Parathyroid adenoma (tissue), 2 donors: ENCODE data around the gene ARHGAP10.

Experiments
- H2AFZ ChIP-seq: fragments of 300-600 bp; sonication (generic); one replicate; pipeline ENCODE4 v1.7.0; 2017; ENCODE audit warnings: antibody characterized with exemption, mild to moderate bottlenecking
- H3K27ac ChIP-seq: fragments of 300-600 bp; sonication (generic); one replicate; pipeline ENCODE4 v1.7.0; 2017
- H3K27me3 ChIP-seq: fragments of 300-600 bp; sonication (generic); one replicate; pipeline ENCODE4 v1.7.0; 2017; ENCODE audit warnings: low read length; ENCODE audit not compliant: control insufficient read depth, insufficient read depth
- H3K36me3 ChIP-seq: fragments of 300-600 bp; sonication (generic); one replicate; pipeline ENCODE4 v1.7.0; 2017; ENCODE audit warnings: low read length; ENCODE audit not compliant: control insufficient read depth, insufficient read depth
- H3K4me1 ChIP-seq: fragments of 300-600 bp; sonication (generic); one replicate; pipeline ENCODE4 v1.7.0; 2017; ENCODE audit warnings: control low read depth
- H3K4me2 ChIP-seq: fragments of 300-600 bp; sonication (generic); one replicate; pipeline ENCODE4 v1.7.0; 2017; ENCODE audit warnings: low read length
- H3K4me3 ChIP-seq: fragments of 300-600 bp; sonication (generic); one replicate; pipeline ENCODE4 v1.7.0; 2017; ENCODE audit warnings: low read depth, low read length
- H3K79me2 ChIP-seq: fragments of 300-600 bp; sonication (generic); one replicate; pipeline ENCODE4 v1.7.0; 2017; ENCODE audit warnings: control low read depth
- H3K9ac ChIP-seq: fragments of 300-600 bp; sonication (generic); one replicate; pipeline ENCODE4 v1.7.0; 2017; ENCODE audit warnings: mild to moderate bottlenecking
- H3K9me3 ChIP-seq: fragments of 300-600 bp; sonication (generic); one replicate; pipeline ENCODE4 v1.7.0; 2017; ENCODE audit warnings: low read length; ENCODE audit not compliant: control insufficient read depth
- TF ChIP-seq, protein P1 (sequence below): fragments of 300-600 bp; sonication (generic); IDR thresholded peaks from one replicate; pipeline ENCODE4 v1.7.0; 2017; ENCODE audit warnings: antibody characterized with exemption, mild to moderate bottlenecking
- donor health status: primary hyperparathyroidism.

The ARHGAP10 gene

DNA sequence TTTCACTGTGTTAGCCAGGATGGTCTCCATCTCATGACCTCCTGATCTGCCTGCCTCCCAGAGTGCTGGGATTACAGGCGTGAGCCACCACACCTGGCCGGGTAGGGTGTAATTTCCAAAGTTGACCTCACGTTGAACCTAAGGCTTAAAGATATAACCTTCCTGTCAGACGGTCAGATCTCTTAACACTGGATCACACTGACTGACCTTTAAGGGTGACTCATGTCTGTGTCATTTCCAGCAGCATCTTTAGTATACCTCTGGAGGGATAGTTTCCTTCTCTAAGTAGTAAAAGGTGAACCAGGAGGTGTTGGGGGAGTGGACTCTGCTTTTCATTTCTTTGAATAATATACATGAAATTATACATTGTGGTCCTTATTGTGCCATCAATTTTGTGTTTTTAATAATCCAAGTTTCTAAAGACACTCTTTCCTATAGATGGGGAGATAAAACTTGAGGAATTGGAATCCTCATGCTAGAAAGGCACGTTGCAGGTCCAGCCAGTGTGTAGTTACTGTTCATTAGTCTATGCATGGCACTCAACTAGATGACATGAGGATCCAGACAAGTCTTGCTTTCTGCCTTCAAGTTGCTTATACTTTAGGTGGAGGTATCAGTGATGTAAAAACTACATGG is 45.7 kb downstream of the ARHGAP10 start:
- Histone ChIP-seq H3K4me3 (no peak overlapping the region), H3K4me1 (no peaks in the 10 kb centered on the region), H3K36me3 (no peaks in the 10 kb centered on the region), H3K27ac (no peak overlapping the region), H3K4me2 (no peak overlapping the region), H3K27me3 (no peaks in the 10 kb centered on the region), H2AFZ (no peak overlapping the region), H3K79me2 (no peaks in the 10 kb centered on the region), H3K9me3 (no peaks in the 10 kb centered on the region), H3K9ac (no peak overlapping the region)
- TF ChIP-seq, protein P1, sequence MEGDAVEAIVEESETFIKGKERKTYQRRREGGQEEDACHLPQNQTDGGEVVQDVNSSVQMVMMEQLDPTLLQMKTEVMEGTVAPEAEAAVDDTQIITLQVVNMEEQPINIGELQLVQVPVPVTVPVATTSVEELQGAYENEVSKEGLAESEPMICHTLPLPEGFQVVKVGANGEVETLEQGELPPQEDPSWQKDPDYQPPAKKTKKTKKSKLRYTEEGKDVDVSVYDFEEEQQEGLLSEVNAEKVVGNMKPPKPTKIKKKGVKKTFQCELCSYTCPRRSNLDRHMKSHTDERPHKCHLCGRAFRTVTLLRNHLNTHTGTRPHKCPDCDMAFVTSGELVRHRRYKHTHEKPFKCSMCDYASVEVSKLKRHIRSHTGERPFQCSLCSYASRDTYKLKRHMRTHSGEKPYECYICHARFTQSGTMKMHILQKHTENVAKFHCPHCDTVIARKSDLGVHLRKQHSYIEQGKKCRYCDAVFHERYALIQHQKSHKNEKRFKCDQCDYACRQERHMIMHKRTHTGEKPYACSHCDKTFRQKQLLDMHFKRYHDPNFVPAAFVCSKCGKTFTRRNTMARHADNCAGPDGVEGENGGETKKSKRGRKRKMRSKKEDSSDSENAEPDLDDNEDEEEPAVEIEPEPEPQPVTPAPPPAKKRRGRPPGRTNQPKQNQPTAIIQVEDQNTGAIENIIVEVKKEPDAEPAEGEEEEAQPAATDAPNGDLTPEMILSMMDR = no peak

DNA sequence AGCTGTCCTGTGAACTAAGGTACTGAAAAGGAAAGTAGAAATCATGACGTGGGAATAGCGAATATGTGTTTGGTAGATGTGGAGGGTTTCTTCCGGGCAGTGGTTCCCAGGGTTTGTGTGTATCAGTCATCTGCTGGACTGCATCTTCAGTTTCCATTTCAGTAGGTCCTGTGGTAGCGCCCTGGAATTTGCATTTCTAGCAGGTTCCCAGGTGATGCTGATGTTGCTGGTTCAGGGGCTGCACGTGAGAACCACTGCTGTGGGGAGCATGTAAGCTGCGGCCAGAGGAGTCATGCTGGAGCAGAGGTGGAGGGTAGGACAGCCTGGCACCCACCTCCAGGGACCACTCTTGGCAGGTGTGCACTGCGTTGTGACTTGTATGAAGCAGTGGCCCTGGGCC is 47.1 kb downstream of the ARHGAP10 start:
- Histone ChIP-seq H3K4me2 (no peak overlapping the region), H3K36me3 (no peaks in the 10 kb centered on the region), H2AFZ (no peak overlapping the region), H3K9ac (no peak overlapping the region), H3K79me2 (no peaks in the 10 kb centered on the region), H3K27me3 (no peaks in the 10 kb centered on the region), H3K27ac (no peak overlapping the region), H3K4me3 (no peak overlapping the region), H3K9me3 (no peaks in the 10 kb centered on the region), H3K4me1 (no peaks in the 10 kb centered on the region)
- TF ChIP-seq, protein P1 = no peak

DNA sequence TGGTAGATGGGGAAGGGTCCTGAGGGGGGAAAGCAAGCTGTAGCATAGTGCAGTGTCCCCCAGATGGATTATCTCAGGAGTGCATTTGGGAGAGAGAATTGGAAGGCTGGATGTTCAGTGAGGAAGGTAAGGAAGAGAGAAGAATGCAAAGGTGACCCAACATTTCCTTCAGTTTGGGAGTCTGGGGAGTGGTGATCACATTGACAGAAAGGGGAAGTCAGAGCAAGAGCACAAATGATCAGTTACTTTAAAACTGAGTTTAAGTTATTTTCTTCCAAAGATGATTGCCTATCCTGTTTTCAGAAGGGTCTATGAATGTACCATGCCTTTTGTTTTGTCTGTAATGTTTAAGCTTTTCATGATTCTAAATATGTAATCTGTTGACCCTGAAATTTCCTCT is 47.6 kb downstream of the ARHGAP10 start:
- no peak overlapping the region for H3K4me3 ChIP-seq
- no peak overlapping the region for H3K27ac ChIP-seq
- TF ChIP-seq, protein P1 = no peak
- H3K9ac ChIP-seq = no peak overlapping the region
- H3K4me2 ChIP-seq = no peak overlapping the region
- no peaks in the 10 kb centered on the region for H3K79me2 ChIP-seq
- H3K4me1 ChIP-seq = no peaks in the 10 kb centered on the region
- no peak overlapping the region for H2AFZ ChIP-seq
- H3K36me3 ChIP-seq = no peaks in the 10 kb centered on the region
- H3K27me3 ChIP-seq = no peaks in the 10 kb centered on the region
- H3K9me3 ChIP-seq = no peaks in the 10 kb centered on the region

DNA sequence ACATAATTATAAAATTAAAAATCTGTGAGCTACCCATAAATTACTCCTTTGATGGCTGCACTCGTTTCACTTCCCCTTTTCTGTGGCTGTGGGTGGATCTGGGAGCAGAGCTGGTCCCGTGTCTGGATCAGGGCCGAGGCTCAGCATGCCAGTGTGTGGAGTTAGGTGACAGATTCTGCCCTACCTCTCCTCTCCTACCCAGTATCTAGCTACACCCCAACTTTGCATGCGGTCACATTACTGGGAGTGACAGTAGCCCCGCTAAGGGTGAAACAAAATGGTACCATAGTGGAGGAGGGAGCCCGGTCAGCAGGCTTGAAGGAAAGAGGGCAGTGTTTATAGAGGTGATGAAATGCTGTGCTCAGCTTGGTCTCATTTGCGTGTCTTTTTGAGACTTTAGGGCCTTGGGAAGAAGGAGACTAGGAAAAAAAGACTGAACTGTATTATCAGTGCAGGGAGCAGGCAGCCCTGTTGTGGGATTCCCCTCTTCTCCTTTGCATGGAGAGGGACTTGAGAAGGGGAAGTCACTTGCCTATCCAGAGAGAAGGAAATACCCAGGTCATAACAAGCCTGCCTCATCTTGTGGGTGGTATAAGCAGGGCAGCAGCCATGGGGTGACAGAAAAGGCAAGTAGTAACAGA is 48.4 kb downstream of the ARHGAP10 start:
- TF ChIP-seq, protein P1 = no peak
- Histone ChIP-seq H3K27ac (no peak overlapping the region), H3K4me3 (no peak overlapping the region), H2AFZ (no peak overlapping the region), H3K79me2 (no peaks in the 10 kb centered on the region), H3K9me3 (no peaks in the 10 kb centered on the region), H3K27me3 (no peaks in the 10 kb centered on the region), H3K9ac (no peak overlapping the region), H3K36me3 (no peaks in the 10 kb centered on the region), H3K4me2 (no peak overlapping the region), H3K4me1 (peaks cover 1% of the 10 kb centered on the region)
